Erythroblast (primary cell): Measurements from ENCODE around the gene UNC93A.
"Not testable (repeated sequence)": the region's sequence is repeated elsewhere in the genome, so short reads cannot be mapped to it uniquely, and the experiment has no call there.

Experiments
- DNase-seq, 2 experiments: peaks; one replicate each; lab custom pipeline; 2025; lab: John Stamatoyannopoulos, UW
- GATA1 ChIP-seq: IDR thresholded peaks from 2 replicates; pipeline ENCODE4 v1.6.1; 2011; ENCODE audit warnings: low read depth, mild to moderate bottlenecking, control low read depth, low read length, moderate library complexity
- POLR2A ChIP-seq: IDR thresholded peaks from 2 replicates; pipeline ENCODE4 v1.6.1; 2011; ENCODE audit warnings: mild to moderate bottlenecking, low read length

The UNC93A gene

DNA sequence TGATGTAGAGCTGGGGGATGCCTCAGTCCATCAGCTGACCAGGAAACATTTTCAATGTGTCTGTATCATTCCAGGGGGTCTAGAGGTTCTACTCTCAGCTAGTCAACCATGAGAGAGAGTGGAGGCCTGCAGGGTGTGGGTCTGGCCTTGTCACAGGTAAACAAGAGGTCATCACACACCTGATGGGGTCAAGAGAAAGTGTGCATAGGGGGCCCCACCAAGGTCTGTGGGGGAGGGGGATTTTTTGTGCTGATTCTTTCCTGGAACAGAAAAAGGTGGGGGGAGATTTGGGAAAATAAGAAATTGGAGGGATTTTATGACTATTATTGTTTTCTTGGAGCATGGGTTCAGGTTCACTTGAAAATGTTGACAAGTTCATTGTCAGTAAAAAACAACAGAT, 8.9 kb upstream of the UNC93A start:
- DNase-seq = no peak
- no peak for TF ChIP-seq POLR2A
- TF ChIP-seq GATA1 = no peak

DNA sequence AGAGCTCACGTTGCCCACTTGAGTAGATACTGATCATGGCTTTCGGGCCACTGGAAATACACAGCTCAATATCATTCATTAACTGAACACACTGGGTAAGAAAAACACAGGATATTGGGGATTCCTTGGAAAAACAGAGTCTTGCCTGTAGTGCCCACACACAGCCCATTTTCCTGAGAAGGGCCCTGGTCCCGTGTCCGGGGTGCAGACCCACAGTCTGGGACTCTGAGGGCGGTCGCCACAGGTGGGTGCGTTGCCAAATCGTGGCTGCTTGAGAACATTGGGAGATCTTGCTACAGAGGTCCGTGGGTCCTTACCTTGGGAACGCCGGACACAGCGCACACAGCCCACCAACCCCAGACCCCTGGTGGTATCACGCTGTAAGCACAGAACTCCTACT, 6.5 kb upstream of the UNC93A start:
- DNase-seq = not testable (repeated sequence)

DNA sequence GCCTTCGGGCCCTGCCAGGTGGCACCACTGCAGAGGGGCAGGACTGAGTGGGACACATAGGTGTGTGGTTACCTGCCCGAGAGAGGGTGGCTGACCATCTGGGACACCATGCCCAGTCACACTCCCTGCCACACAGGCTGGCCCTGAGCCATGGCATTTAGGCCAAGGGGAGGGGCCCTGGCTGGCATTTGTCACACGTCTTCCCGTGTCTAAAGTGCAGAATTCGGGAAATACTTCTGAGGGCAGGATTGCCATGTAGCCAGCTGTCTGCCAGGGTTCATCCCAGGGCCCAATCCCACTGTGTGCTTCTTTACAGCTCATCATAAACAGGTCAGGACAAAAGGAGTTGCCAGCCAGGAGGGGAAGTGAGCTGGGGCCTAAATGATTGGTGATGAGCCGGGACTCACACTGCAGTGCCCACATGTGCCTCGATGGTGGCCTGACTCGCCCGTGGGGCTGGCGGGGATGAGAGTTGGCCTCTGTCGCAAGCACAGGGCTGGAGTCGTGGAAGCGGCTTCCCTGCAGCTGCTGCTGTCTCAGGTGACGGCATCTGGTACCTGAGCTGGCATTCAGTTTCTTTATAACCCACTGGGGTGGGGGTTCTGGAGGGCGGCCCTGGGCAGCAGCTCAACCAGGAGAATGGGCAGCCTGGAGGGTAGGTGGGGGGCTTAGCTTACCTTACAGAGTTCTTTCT, 5.9 kb upstream of the UNC93A start:
- DNase-seq = no peak
- TF ChIP-seq POLR2A (no peak), GATA1 (no peak)

DNA sequence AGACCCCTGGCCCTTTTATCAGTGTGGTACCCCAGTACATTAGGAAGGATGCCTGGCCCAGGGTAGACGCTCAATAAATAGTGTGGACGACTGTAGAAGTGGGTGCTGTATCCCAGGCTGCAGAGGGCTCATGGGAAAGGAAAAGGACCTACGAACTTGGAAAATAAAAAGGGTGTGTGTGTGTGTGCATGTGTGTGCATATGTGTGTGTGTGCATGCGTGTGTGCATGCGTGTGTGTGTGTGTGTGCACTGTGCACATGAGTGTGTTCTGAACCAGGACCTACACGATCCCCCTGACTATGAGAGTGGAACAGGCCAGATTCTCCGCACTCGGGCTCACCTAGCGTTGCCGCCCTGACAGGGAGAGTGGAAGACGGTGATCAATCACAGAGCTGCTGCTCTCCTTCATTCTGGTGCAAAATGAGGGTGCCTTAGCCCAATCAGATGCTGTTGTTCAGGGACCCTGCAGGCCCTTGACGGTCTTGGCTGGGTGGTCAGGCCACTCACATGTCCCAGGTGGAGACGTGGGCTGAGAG, 3.5 kb upstream of the UNC93A start:
- TF ChIP-seq GATA1 (no peak), POLR2A (no peak)
- DNase-seq = no peak

DNA sequence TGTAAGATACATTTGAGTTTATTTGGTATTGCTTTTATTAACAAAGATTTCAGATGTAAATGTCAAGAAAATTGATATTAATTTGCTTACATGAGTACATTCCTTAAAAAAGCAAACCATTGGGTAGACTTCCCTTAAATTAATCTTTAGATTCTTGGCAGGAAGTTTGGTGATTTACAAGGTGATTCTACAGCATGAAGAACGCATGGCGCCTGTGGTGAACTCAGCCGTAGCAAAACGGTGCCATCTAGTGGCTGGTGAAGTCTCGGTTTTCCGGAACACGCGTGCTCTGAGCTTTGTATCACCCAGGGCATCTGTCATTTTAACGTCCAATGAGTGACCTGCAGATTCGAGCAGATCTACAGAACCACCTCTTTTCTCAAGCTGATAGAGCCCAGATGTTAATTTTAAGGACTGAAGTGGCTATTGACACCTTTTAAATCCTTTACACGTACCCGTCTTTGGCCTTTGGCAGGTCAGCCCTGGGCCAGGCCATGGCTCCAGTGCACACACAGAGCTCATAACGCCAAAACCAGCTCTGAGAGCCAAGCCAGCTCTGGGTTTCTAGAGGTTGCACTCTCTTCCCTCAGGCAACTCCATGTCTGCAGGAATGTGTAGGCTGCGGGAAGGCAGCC, 2.4 kb upstream of the UNC93A start:
- DNase-seq = peak; percentile 44 to 57

DNA sequence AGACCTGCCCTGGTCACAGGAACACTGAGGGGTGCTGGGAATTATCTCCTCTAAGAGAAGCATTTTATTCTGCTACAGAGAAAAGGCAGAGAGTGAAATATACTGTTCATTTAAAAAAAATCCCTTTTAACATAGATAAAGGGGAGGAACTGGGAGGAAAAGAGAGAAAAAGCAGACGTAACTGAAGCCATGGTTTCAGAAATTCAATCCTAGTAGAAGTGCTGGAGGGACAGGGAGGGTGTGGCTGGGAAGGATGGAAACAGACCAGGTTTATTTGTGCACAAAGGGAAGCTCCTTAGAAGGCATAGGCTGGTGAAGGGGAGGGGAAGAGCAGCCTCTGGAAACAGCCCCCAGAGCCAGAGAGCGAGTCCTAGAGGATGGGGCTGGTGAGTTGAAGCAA, 1.8 kb upstream of the UNC93A start:
- not testable (repeated sequence) for DNase-seq

DNA sequence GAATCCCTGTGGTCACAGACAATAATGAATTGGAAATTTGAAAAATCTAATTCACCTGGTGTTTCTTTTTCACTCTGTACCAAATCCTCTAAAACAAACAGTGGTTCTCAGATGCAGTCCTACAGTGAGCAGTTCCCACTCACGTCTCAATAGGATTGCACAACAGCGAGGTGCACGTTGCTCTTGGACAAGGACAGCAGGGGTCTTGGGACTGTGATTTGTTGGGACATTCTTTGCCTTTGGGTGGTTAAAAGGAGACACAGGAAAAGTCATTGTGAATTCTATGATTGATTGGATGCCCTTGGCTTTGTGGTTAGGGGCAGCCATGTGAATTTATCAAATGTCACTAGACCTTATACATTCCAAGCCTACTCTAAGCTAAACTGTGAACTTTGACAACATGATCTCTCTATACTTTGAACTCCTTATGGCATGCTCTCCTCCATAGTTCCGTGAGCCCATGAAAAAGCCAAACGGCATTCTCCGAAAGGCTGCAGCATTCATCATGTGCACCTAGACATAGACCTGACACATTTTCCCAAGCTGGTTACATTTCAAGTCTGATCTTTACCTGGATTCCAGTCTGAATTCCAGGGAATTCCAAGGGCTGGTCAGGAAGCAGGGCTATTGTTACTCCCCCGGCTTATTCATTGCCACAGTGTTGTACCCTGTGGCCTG, 647 bp downstream of the UNC93A start:
- TF ChIP-seq POLR2A (no peak), GATA1 (no peak)
- no peak for DNase-seq

DNA sequence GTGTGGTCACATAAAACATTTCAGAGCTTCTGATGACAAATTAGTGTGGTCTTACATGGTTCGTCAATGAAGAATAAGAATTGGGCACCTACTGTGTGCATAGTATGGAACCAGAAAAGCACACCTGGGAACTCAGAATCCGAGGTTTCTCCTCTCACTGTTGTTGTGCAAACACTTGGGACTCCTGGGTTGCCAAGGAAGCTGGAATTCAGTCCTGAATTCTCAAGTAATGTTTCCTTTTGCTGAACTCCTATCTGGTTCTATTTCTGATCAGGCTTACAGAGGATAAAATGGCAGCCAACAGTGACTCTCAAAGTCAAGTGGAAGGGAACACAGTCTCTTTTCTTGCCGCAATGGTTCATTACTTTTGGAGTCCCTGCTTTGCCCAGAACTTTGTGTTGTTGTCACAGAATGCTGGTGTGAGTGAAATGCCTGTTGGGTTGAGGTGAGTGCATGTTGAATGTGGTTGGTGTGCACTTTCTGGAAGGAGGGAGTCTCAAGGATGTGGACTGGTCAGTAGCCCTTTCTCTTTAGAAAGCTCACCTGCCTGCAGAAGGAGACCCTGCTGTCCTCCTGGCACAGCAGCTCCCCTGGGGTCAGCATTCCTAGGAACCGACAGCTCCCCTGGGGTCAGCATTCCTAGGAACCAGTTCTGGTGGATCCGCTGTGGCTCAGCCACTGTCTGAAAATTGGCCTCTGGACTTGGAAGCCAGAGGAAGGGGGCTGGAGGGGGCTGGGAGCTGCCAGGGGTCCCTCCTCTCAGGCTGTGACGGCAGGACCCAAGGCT, 1.4 kb downstream of the UNC93A start:
- no peak for TF ChIP-seq GATA1
- TF ChIP-seq POLR2A = no peak
- no peak for DNase-seq

DNA sequence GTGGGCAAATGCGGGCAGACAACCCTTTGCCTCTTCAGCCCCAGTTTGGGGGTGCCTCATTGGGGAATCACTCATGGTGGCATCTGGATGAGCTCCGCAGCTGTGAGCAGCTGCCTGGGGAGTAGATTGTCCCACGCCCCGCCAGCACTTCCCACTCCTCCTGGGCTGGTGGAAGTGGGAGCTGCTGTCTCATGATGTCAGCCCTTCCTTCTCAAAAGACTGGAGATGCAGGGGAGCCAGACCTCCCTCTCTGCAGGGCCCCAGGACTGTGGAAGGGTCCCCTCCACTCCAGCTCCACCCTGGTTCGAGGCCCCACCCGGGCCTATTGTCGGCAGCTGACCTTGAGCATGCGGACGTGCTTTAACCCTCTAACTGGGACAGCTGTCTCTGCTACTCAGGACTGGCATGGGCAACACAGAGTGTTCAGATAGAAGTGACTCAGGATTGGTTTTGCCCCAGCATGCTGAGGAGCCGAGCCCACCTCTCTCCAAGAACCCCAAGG, 2.0 kb downstream of the UNC93A start:
- TF ChIP-seq GATA1 (no peak), POLR2A (no peak)
- no peak for DNase-seq

DNA sequence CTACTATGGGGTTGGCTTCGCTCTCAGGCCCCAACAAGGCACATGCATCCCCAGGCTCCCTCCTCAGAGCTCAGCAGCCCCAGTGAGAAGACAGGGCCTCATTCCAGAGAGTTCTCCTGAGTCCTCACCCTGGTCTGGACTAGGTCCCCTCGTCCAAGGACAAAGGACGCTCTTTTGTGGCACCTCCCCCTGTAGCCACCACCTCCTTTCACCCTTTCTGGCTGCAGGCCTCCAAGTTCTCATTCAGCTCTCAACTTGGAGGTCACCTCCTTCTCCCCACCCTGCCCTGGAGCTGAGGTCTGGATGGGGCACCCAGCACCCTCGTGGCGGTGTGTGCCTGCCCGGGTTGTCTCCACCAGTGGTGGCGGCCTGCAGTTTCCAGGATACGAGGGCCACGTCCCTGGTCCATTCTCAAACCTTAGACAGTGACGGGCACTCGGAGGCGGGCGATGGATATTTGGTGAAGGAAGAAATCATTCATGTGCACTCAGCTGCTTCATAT, 2.5 kb downstream of the UNC93A start:
- TF ChIP-seq GATA1 (no peak), POLR2A (no peak)

DNA sequence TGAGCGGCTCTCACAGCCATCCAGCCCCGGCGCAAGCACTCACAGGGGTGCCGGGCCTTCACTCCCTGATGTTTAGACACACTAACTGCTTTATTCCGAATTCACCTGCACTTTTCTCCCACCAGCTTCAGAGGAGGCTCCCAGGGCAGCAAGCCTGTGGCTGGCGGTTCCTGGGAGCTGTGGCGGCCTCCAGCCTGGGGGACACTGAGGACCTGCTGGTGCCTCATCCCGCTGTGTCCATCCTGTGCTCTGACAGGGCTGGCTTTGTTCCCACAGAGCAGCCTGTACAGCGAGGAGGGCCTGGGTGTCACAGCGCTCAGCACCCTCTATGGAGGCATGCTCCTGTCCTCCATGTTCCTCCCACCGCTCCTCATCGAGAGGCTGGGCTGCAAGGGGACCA, 3.1 kb downstream of the UNC93A start:
- TF ChIP-seq GATA1 = no peak
- no peak for TF ChIP-seq POLR2A
- DNase-seq = no peak

More for the DNA sequence above, 2.5 kb downstream of the UNC93A start:
- DNase-seq = no peak

DNA sequence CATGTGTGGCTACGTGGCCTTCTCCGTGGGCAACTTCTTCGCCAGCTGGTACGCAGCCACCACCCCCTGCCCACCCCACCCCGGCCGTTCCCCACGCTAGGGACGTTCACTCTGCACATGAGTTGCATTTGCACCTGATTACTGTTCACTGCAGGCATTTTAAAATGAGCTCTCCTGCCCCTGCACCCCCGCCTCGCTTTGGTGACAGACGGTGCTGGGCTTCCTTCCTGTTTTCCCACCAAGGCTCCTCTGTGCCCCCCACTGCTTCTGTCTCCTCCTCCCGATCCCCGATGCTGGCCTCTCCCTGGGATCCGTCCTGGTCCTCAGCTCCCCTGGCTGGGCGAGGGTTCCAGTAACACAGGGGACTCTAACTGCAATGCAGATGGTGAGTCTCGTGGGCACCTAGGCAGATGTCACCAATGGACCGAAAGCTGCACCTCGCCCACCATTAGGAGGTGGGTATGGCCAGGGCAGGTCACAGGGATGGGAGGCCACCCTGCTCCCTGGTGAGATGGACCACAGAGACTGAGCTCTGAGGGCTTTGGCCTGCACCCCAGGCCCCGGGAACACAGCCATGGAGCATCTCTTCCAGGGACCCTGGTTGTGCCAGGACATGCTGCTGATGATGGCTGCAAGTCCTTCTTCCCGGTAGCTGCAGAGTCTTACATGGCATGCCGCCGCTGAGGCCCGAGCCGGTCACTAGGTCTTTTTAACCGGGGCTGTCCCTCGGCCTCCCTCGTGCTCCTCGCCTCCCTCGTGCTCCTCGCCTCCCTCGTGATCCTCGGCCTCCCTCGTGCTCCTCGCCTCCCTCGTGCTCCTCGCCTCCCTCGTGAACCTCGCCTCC, 3.8 kb downstream of the UNC93A start:
- DNase-seq = no peak
- TF ChIP-seq GATA1 (no peak), POLR2A (no peak)
